Embryonic facial prominence (tissue), 1 donor: ENCODE data around the gene DHH.

Source experiments
- DNase-seq: peaks from one replicate; pipeline ENCODE4 v3.0.0-alpha.2; 2016; ENCODE audit errors: extremely low spot score

DHH gene

GRCh38 chr12:49109641-49110463 lies 15.3 kb upstream of the DHH start:
- DNase-seq: no peak

- no peak for DNase-seq
Observed at GRCh38 chr12:49108958-49109404, 14.4 kb upstream of the DHH start.

- DNase-seq: no peak
Observed at GRCh38 chr12:49105504-49106084, 11.0 kb upstream of the DHH start.

GRCh38 chr12:49104822-49105221 lies 10.2 kb upstream of the DHH start:
- DNase-seq: no peak

DNA sequence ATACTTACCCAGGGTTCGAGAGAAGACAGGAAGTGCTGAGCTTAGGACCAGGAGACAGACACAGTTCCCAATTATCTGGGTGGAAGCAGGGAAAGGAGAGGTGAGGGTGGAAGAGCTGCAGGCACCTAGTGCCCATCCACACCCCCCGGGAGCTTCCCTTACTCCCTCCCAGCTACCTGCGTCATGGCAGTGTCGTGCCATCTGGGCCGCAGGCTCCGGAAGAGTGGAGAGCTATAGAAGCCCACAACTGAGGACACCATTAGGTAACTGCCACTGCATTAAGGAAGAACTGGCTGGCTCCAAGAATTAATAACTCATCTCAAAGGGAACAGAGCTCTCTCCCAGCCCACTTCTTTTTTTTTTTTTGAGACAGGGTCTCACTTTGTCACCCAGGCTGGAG lies 5.8 kb upstream of the DHH start:
- DNase-seq: no peak

DNA sequence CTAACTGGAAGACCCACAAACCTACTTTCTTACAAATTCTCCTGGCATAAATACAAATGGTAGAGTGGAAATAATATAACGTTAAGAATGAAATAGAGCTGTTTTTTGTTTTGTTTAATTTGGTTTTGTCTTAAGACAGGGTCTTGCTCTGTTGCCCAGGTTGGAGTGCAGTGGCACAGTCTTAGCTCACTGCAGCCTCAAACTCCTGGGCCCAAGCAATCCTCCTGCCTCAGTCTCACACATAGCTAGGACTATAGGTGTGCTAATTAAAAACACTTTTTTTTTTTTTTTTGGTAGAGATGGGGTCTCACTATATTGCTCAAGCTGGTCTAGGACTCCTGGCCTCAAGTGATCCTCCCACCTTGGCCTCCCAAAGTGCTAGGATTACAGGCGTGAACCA lies 4.1 kb upstream of the DHH start:
- no peak for DNase-seq

- no peak for DNase-seq
Observed at GRCh38 chr12:49098035-49098451, 3.4 kb upstream of the DHH start.

DNA sequence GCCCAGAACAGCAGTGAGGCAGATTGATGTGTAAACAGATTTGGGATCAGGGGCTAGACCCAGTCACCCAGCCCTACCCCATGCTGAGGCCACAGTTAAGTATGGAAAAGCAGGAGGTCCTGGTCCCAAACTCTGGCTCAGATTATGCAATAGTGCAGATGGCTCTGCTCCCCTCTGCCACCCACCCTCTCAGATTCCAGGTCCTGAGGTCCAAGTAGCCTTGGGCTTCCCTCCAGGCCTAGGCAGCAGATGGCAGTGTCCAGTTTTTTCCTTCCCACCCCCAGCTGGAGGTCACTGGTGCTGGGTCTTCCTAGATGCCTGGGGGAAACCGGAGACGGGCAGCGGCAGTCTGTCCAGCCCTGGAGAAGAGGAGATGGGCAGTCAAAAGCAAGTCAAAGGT lies 2.8 kb upstream of the DHH start:
- no peak for DNase-seq

DNA sequence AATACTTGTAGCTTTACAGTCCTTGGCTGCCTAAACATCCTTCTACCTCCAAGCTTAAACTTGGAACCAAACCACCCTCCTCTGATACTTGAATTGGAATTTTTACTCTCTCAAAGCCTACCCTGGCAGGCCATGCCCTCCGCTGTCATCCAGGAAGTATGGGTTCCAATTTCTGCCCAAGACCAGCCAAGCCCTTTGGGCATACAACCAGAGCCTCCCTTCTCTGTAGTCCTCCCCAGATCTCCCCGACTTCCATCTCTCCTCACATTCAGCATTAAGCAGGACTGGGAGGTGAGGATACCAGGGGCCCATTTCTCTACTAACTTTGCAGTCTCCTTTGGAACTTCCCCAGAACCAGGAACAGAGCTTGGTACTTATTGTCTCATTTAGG lies 369 bp upstream of the DHH start:
- DNase-seq: no peak

- no peak for DNase-seq
Observed at GRCh38 chr12:49093792-49094159, 825 bp downstream of the DHH start.

DNA sequence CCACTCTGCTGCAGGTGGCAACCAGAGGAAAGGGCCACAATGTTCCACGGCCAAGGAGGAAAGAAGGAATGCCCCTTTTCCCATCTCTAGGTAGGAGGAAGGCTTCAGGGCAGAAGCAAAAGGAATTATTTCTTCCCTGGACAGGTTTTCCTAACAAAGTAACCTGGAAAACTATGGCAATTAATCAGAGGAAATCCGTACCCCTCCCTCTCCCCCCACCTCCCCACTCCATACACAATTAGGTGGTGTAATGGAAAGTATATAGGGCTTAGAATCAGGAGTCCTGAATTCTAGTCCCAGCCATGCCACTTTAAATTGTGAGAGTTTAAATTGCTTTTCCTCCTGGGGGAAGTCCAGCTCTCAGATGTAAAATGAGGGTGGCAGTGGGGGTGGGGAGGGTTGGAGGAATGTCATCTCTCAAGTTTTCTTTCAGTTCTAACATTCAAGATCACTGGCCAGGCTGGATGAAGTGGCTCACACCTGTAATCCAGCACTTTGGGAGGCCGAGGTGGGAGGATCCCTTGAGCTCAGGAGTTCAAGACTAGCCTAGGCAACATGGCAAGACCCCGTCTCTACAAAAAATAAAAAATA lies 1.7 kb downstream of the DHH start:
- DNase-seq: no peak

DNA sequence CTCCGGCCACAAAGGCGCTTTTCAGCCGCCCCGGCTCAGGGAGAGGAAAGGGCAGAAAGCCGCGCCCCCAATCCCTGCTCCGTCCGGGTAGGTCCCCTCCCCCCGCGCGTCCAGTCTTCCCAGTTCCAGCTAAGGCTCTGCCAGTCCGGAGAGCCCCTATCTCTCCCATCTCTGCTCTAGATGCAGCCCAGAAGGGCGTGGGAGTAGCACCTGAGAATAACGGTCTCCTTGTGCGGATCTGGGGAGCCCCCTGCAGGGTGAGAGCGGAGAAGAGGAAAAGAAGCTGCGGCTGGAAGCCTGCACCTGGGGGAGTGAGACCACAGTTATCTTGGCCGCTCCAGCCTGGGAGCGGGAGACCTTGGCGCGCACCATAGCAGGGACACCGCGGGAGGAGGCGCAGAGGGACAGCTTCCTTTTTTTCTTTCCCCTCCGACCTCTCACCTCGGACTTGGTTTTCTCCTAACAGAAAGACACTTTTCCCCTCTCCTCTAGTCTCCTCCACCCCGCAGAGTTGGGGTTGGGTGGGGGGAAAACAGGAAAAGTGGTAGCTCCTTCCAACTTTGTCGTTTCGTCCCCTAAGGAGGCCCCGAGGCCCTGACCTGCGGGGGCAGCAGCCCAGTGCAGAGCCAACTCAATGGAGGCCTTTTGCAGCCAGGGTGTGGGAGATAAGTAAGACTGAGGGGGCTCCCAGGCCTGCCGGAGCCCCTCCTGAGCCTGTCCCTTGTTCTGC lies 2.4 kb downstream of the DHH start:
- DNase-seq: no peak

GRCh38 chr12:49091836-49092085 lies 2.8 kb downstream of the DHH start:
- DNase-seq: no peak

GRCh38 chr12:49091056-49091835 lies 3.4 kb downstream of the DHH start:
- no peak for DNase-seq

DNA sequence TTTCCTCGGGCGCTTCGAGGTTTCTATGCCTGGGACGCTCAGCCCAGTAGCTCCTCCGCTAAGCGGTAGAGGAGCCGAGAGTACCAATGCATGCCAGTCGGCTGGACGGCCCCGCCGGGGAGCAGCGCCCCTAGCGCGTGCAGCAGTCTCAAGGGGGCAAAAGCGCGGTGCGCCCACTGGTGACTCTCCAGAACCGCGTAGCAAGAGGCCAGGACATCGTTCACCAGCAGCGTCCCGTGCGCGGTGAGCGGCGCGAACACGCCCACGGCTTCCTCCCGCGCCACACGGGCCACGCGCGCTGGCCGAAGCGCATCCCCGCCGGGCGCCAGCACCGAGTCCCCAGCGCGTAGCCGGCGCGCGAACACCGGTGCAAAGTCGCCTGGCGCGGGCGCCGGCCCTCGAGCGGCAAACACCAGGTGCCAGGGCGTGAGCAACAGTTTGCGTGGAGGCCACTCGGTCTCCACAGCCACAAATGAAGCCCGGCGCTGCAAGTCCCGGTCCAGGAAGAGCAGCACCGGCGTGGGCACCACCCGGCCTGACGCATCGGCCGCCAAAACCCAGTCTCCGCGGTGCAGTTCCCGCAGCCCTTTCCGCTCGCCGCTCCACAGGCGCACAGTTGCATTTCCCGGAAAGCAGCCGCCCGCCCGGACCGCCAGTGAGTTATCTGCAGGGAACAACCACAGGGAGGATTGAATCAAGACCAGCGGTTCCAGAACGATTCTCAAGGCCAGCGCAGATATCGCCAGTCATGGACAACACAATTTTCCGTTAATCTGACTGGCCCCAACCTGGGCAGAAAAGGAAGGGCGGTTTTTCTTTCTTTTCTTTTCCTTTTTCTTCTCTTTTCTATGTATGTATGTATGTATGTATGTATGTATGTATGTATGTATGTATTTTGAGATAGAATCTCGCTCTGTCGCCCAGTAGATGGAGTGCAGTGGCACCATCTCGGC lies 4.5 kb downstream of the DHH start:
- no peak for DNase-seq

DNA sequence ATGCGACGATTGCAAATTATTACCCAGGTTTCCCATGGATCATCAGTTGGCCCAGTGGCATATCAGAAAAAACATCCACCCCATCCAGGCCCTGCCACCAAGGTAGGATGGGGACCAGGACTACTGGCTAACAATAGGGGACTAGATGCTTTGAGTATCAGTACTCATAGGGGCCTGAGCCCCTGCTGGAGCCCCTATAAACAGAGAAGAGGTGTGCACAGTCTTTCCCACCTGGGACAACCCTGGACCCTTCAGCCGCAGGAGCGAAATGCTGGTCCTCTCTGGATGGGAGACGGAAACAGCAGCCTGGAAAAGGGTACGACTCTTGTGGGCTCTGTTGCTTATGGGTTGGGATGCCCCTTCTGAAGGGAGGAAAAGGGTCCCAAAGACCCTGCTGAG lies 5.7 kb downstream of the DHH start:
- no peak for DNase-seq

- peak; percentile 78 for DNase-seq
Observed at GRCh38 chr12:49088150-49088931, 6.3 kb downstream of the DHH start.

DNA sequence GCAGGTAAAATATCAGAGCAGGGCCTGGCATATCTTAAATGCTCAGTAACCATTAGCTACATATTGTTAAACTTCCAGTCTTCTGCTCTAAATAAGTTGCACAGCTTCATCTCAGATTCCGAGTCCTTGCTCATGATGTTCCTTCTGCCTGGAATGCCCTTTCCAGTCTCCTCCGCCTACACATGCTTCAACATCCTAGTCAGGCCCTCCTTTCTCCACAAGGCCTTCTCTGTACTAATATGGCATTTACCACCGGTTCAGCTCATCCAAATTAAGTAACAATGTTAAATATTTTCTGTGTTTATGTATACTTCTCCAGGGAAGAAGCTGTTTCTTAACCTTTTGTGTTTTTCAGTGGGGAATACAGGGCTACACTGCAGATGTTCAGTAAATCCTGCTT lies 8.5 kb downstream of the DHH start:
- DNase-seq: no peak

- DNase-seq: no peak
Observed at GRCh38 chr12:49084438-49084837, 10.2 kb downstream of the DHH start.

DNA sequence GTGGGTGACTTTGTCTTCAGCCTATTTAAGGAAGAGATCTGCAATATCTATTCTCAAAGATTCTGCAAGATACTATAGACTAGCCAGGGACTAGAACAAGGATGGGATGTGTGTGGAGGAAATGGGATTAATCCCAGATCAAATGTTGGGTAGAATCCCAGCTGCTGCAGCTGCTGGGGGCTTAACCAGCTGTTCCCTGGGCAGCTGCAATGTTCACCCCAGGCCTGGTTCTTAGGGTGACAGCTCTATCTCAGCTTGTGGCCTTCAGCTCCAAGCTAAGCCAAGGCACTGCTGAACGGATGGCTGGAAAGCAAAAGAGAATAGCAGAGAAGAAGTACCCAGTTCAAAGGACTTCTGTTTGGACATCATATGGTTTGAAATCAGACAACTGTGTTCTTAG lies 14.8 kb downstream of the DHH start:
- no peak for DNase-seq
